GM23338 (cell line): ENCODE measurements around the gene PPFIBP2. TPM values are rescaled to one million over a fixed set of nuclear protein-coding genes. Genes with fewer than 3 reads are reported as not detected.

ENCODE experiments used
- ATAC-seq: fragments of 200-7000 bp; cut with Tn5 transposase; 3 replicates; pipeline ENCODE4 v1.9.1; 2020
- DNase-seq: peaks from one replicate; pipeline ENCODE4 v3.0.0-alpha.2; 2015; ENCODE audit warnings: low spot score
- H2AFZ ChIP-seq: fragments of 200-600 bp; sonication (generic); 2 replicates; pipeline ENCODE4 v1.8.0; 2016; ENCODE audit warnings: antibody characterized with exemption, mild to moderate bottlenecking, moderate library complexity
- H3F3A ChIP-seq: fragments of 200-600 bp; sonication (generic); replicated peaks from 2 replicates; pipeline ENCODE4 v1.8.0; 2017; ENCODE audit warnings: antibody characterized with exemption, mixed run types, low read depth
- H3K27ac ChIP-seq: fragments of 200-600 bp; sonication (generic); 2 replicates; pipeline ENCODE4 v1.6.1; 2016; ENCODE audit warnings: low read depth
- H3K27me3 ChIP-seq: fragments of 200-600 bp; sonication (generic); 2 replicates; pipeline ENCODE4 v1.8.0; 2016; ENCODE audit warnings: mild to moderate bottlenecking, mixed run types, moderate library complexity; ENCODE audit not compliant: insufficient read depth
- H3K36me3 ChIP-seq: fragments of 200-600 bp; sonication (generic); 2 replicates; pipeline ENCODE4 v1.8.0; 2016; ENCODE audit warnings: mild to moderate bottlenecking; ENCODE audit not compliant: insufficient read depth
- H3K4me1 ChIP-seq: fragments of 200-600 bp; sonication (generic); 2 replicates; pipeline ENCODE4 v1.8.0; 2016; ENCODE audit warnings: mild to moderate bottlenecking, moderate library complexity; ENCODE audit not compliant: insufficient read depth
- H3K4me2 ChIP-seq: fragments of 200-600 bp; sonication (generic); 2 replicates; pipeline ENCODE4 v1.7.1; 2017; ENCODE audit warnings: mixed run types
- H3K4me3 ChIP-seq: fragments of 200-600 bp; sonication (generic); 2 replicates; pipeline ENCODE4 v1.6.1; 2016; ENCODE audit warnings: mixed run types
- H3K79me2 ChIP-seq: fragments of 200-600 bp; sonication (generic); replicated peaks from 2 replicates; pipeline ENCODE4 v1.8.0; 2017; ENCODE audit warnings: mild to moderate bottlenecking; ENCODE audit not compliant: insufficient read depth
- H3K9me2 ChIP-seq: fragments of 200-600 bp; sonication (generic); 2 replicates; pipeline ENCODE4 v1.8.0; 2017; ENCODE audit not compliant: insufficient read depth
- H4K20me1 ChIP-seq: fragments of 200-600 bp; sonication (generic); replicated peaks from 2 replicates; pipeline ENCODE4 v1.8.0; 2017; ENCODE audit warnings: mild to moderate bottlenecking; ENCODE audit not compliant: insufficient read depth
- H3K27ac Mint-ChIP-seq: 2 replicates; pipeline ENCODE4 v1.8.0; 2020; ENCODE audit warnings: inconsistent platforms, mild to moderate bottlenecking, moderate library complexity, mixed read lengths
- H3K27me3 Mint-ChIP-seq: 3 replicates; pipeline ENCODE4 v1.8.0; 2022; ENCODE audit warnings: low read depth, mild to moderate bottlenecking, moderate library complexity, mixed read lengths, inconsistent platforms; ENCODE audit not compliant: insufficient read depth, poor library complexity
- H3K36me3 Mint-ChIP-seq: 3 replicates; pipeline ENCODE4 v1.8.0; 2021; ENCODE audit warnings: low read depth, mild to moderate bottlenecking, inconsistent platforms, moderate library complexity, mixed read lengths
- H3K4me1 Mint-ChIP-seq: 3 replicates; pipeline ENCODE4 v1.8.0; 2020; ENCODE audit warnings: mild to moderate bottlenecking, inconsistent platforms, mixed read lengths
- H3K4me3 Mint-ChIP-seq: 3 replicates; pipeline ENCODE4 v1.8.0; 2021; ENCODE audit warnings: moderate library complexity, mild to moderate bottlenecking, inconsistent platforms, mixed read lengths
- H3K9me3 Mint-ChIP-seq: 3 replicates; pipeline ENCODE4 v1.8.0; 2020; ENCODE audit warnings: moderate library complexity, mild to moderate bottlenecking, inconsistent platforms, mixed read lengths
- CREB1 ChIP-seq: fragments of 250-450 bp; sonication (Bioruptor Pico); IDR thresholded peaks from 2 replicates; pipeline ENCODE4 v1.5.0; 2020; ENCODE audit warnings: low read depth, mild to moderate bottlenecking, moderate library complexity
- EZH2 ChIP-seq: fragments of 200-600 bp; sonication (generic); IDR thresholded peaks from one replicate; pipeline ENCODE4 v1.8.0; 2017; ENCODE audit warnings: antibody characterized with exemption, mild to moderate bottlenecking, low read depth; ENCODE audit not compliant: unreplicated experiment
- EZH2phosphoT487 ChIP-seq: fragments of 200-600 bp; sonication (generic); IDR thresholded peaks from one replicate; pipeline ENCODE4 v1.8.1; 2018; ENCODE audit warnings: antibody characterized with exemption; ENCODE audit not compliant: unreplicated experiment
- JUNB ChIP-seq: IDR thresholded peaks from one replicate; pipeline ENCODE4 v1.6.1; 2016; ENCODE audit warnings: antibody characterized with exemption; ENCODE audit not compliant: unreplicated experiment
- NANOG ChIP-seq: IDR thresholded peaks from 2 replicates; pipeline ENCODE4 v1.6.1; 2016; ENCODE audit warnings: antibody characterized with exemption, borderline replicate concordance
- POLR2AphosphoS5 ChIP-seq: IDR thresholded peaks from 2 replicates; pipeline ENCODE4 v1.6.1; 2016; ENCODE audit warnings: antibody characterized with exemption, low read depth
- STAT1 ChIP-seq: IDR thresholded peaks from one replicate; pipeline ENCODE4 v1.6.1; 2016; ENCODE audit warnings: antibody characterized with exemption; ENCODE audit not compliant: unreplicated experiment
- ZNF114 ChIP-seq: fragments of 250-450 bp; sonication (Bioruptor Pico); IDR thresholded peaks from 2 replicates; pipeline ENCODE4 v1.5.0; 2020; ENCODE audit warnings: mild to moderate bottlenecking, moderate library complexity
- ZNF331 ChIP-seq: fragments of 250-450 bp; sonication (Bioruptor Pico); IDR thresholded peaks from 2 replicates; pipeline ENCODE4 v1.5.0; 2020; ENCODE audit warnings: low read depth, mild to moderate bottlenecking, moderate library complexity
- polyA plus RNA-seq: library from polyadenylated mRNA; unstranded; fragments of >200 nt; fragmentation: Nextera tagmentation; extraction: Ambion mirVana; gene quantifications from 2 replicates; pipeline ENCODE4 v1.2.1, GENCODE V29; 2016
- total RNA-seq: library from RNA; depleted of rRNA; stranded (reverse); fragments of >200 nt; shearing (Covaris generic); gene quantifications from 2 replicates; pipeline ENCODE4 v1.2.3, GENCODE V29; 2014
- TF ChIP-seq, protein P1 (sequence below): IDR thresholded peaks from one replicate; pipeline ENCODE4 v1.6.1; 2018; ENCODE audit warnings: antibody characterized with exemption; ENCODE audit not compliant: unreplicated experiment
- TF ChIP-seq, protein P2 (sequence below): fragments of 250-450 bp; sonication (Bioruptor Pico); IDR thresholded peaks from 2 replicates; pipeline ENCODE4 v1.5.0; 2020; ENCODE audit warnings: mild to moderate bottlenecking, moderate library complexity
- TF ChIP-seq, protein P3 (sequence below): IDR thresholded peaks from 2 replicates; pipeline ENCODE4 v1.6.1; 2016; ENCODE audit warnings: antibody characterized with exemption
- TF ChIP-seq, protein P4 (sequence below), 2 experiments: fragments of 200-600 bp in 1 of 2; sonication (generic) in 1 of 2; conservative IDR thresholded peaks; 2 replicates each; pipeline versions ENCODE4 v1.5.1 to v1.6.1; 2016 to 2017; ENCODE audit warnings: antibody characterized with exemption in 2 of 2, low read depth in 2 of 2, mild to moderate bottlenecking in 2 of 2, moderate library complexity in 1 of 2

PPFIBP2 gene
- total and polyA plus RNA-seq, 2 experiments from 2014 or later, result 7.1 to 14.8 TPM

DNA sequence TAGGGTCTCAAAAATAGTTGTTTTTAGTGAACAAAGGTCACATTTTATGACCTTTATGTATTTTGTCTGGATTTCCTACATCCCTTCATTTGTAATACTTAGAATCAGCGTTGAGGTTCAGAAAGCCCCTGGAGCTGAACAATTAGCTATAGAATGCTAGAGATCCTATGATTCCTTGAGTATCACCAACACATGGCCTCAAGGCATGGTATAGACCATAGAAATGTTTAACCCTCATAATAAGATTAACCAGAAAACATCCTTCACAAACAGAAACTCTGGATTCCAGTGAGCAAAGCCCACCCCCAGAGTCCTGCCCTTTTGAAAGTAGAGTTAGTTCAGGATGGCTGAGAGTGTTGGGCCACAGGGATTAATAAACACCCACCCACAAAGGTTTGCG, 82.2 kb downstream of the PPFIBP2 start:
- Mint-ChIP-seq H3K4me3 (no peak overlapping the region), H3K27me3 (peaks cover 2% of the 10 kb centered on the region), H3K4me1 (peaks cover 32% of the 10 kb centered on the region), H3K27ac (no peak overlapping the region; the same call in 1 of the 2 replicates), H3K36me3 (no peaks in the 10 kb centered on the region), H3K9me3 (no peaks in the 10 kb centered on the region)
- ATAC-seq (no peak), DNase-seq (no peak)
- TF ChIP-seq, protein P1, sequence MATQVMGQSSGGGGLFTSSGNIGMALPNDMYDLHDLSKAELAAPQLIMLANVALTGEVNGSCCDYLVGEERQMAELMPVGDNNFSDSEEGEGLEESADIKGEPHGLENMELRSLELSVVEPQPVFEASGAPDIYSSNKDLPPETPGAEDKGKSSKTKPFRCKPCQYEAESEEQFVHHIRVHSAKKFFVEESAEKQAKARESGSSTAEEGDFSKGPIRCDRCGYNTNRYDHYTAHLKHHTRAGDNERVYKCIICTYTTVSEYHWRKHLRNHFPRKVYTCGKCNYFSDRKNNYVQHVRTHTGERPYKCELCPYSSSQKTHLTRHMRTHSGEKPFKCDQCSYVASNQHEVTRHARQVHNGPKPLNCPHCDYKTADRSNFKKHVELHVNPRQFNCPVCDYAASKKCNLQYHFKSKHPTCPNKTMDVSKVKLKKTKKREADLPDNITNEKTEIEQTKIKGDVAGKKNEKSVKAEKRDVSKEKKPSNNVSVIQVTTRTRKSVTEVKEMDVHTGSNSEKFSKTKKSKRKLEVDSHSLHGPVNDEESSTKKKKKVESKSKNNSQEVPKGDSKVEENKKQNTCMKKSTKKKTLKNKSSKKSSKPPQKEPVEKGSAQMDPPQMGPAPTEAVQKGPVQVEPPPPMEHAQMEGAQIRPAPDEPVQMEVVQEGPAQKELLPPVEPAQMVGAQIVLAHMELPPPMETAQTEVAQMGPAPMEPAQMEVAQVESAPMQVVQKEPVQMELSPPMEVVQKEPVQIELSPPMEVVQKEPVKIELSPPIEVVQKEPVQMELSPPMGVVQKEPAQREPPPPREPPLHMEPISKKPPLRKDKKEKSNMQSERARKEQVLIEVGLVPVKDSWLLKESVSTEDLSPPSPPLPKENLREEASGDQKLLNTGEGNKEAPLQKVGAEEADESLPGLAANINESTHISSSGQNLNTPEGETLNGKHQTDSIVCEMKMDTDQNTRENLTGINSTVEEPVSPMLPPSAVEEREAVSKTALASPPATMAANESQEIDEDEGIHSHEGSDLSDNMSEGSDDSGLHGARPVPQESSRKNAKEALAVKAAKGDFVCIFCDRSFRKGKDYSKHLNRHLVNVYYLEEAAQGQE, result no peak
- TF ChIP-seq POLR2AphosphoS5 (no peak), ZNF331 (no peak), CREB1 (no peak), EZH2 (no peak), STAT1 (no peak), EZH2phosphoT487 (no peak), ZNF114 (no peak), NANOG (no peak), JUNB (no peak)
- TF ChIP-seq, protein P2, sequence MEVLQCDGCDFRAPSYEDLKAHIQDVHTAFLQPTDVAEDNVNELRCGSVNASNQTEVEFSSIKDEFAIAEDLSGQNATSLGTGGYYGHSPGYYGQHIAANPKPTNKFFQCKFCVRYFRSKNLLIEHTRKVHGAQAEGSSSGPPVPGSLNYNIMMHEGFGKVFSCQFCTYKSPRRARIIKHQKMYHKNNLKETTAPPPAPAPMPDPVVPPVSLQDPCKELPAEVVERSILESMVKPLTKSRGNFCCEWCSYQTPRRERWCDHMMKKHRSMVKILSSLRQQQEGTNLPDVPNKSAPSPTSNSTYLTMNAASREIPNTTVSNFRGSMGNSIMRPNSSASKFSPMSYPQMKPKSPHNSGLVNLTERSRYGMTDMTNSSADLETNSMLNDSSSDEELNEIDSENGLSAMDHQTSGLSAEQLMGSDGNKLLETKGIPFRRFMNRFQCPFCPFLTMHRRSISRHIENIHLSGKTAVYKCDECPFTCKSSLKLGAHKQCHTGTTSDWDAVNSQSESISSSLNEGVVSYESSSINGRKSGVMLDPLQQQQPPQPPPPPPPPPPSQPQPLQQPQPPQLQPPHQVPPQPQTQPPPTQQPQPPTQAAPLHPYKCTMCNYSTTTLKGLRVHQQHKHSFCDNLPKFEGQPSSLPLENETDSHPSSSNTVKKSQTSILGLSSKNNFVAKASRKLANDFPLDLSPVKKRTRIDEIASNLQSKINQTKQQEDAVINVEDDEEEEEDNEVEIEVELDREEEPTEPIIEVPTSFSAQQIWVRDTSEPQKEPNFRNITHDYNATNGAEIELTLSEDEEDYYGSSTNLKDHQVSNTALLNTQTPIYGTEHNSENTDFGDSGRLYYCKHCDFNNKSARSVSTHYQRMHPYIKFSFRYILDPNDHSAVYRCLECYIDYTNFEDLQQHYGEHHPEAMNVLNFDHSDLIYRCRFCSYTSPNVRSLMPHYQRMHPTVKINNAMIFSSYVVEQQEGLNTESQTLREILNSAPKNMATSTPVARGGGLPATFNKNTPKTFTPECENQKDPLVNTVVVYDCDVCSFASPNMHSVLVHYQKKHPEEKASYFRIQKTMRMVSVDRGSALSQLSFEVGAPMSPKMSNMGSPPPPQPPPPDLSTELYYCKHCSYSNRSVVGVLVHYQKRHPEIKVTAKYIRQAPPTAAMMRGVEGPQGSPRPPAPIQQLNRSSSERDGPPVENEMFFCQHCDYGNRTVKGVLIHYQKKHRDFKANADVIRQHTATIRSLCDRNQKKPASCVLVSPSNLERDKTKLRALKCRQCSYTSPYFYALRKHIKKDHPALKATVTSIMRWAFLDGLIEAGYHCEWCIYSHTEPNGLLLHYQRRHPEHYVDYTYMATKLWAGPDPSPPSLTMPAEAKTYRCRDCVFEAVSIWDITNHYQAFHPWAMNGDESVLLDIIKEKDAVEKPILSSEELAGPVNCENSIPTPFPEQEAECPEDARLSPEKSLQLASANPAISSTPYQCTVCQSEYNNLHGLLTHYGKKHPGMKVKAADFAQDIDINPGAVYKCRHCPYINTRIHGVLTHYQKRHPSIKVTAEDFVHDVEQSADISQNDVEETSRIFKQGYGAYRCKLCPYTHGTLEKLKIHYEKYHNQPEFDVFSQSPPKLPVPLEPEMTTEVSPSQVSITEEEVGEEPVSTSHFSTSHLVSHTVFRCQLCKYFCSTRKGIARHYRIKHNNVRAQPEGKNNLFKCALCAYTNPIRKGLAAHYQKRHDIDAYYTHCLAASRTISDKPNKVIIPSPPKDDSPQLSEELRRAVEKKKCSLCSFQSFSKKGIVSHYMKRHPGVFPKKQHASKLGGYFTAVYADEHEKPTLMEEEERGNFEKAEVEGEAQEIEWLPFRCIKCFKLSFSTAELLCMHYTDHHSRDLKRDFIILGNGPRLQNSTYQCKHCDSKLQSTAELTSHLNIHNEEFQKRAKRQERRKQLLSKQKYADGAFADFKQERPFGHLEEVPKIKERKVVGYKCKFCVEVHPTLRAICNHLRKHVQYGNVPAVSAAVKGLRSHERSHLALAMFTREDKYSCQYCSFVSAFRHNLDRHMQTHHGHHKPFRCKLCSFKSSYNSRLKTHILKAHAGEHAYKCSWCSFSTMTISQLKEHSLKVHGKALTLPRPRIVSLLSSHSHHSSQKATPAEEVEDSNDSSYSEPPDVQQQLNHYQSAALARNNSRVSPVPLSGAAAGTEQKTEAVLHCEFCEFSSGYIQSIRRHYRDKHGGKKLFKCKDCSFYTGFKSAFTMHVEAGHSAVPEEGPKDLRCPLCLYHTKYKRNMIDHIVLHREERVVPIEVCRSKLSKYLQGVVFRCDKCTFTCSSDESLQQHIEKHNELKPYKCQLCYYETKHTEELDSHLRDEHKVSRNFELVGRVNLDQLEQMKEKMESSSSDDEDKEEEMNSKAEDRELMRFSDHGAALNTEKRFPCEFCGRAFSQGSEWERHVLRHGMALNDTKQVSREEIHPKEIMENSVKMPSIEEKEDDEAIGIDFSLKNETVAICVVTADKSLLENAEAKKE (CRISPR knock-in tag), result no peak
- TF ChIP-seq, protein P3, sequence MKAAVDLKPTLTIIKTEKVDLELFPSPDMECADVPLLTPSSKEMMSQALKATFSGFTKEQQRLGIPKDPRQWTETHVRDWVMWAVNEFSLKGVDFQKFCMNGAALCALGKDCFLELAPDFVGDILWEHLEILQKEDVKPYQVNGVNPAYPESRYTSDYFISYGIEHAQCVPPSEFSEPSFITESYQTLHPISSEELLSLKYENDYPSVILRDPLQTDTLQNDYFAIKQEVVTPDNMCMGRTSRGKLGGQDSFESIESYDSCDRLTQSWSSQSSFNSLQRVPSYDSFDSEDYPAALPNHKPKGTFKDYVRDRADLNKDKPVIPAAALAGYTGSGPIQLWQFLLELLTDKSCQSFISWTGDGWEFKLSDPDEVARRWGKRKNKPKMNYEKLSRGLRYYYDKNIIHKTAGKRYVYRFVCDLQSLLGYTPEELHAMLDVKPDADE, result no peak
- TF ChIP-seq, protein P4, sequence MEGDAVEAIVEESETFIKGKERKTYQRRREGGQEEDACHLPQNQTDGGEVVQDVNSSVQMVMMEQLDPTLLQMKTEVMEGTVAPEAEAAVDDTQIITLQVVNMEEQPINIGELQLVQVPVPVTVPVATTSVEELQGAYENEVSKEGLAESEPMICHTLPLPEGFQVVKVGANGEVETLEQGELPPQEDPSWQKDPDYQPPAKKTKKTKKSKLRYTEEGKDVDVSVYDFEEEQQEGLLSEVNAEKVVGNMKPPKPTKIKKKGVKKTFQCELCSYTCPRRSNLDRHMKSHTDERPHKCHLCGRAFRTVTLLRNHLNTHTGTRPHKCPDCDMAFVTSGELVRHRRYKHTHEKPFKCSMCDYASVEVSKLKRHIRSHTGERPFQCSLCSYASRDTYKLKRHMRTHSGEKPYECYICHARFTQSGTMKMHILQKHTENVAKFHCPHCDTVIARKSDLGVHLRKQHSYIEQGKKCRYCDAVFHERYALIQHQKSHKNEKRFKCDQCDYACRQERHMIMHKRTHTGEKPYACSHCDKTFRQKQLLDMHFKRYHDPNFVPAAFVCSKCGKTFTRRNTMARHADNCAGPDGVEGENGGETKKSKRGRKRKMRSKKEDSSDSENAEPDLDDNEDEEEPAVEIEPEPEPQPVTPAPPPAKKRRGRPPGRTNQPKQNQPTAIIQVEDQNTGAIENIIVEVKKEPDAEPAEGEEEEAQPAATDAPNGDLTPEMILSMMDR (conservative IDR thresholded peaks at IDR 0.05; ENCODE audit: low read depth in 2 of 2), result no peak
- no peaks in the 10 kb centered on the region for H3K79me2 ChIP-seq
- H2AFZ ChIP-seq, result no peak overlapping the region
- H3K4me3 ChIP-seq, result no peak overlapping the region
- no peak overlapping the region for H3K4me2 ChIP-seq
- H3K36me3 ChIP-seq, result no peaks in the 10 kb centered on the region
- no peaks in the 10 kb centered on the region for H3K27me3 ChIP-seq
- H4K20me1 ChIP-seq, result no peaks in the 10 kb centered on the region
- H3K4me1 ChIP-seq, result peaks cover 19% of the 10 kb centered on the region
- no peaks in the 10 kb centered on the region for H3F3A ChIP-seq
- H3K27ac ChIP-seq, result 0 out of 2 replicates have a peak overlapping the region, but pooled peaks have one; percentile 4
- H3K9me2 ChIP-seq, result peaks cover 2% of the 10 kb centered on the region; the same call in 1 of the 2 replicates
